Stomach (tissue), 4 donors: Measurements from ENCODE around the gene DCHS2.

ENCODE experiments used
- POLR2A ChIP-seq, 4 donors: fragments of 450-650 bp; IDR thresholded peaks; one replicate each; pipeline ENCODE4 v1.6.1; 2016; ENCODE audit warnings: antibody characterized with exemption in 4 of 4, control low read depth in 2 of 4, mild to moderate bottlenecking in 1 of 4, moderate library complexity in 1 of 4
- POLR2AphosphoS5 ChIP-seq, 3 donors: sonication (generic); formaldehyde crosslinking; IDR thresholded peaks; one replicate each; pipeline ENCODE4 v1.6.1; 2016; ENCODE audit warnings: antibody characterized with exemption in 3 of 3
- TF ChIP-seq, protein P1 (sequence below), 7 experiments: fragments of 450-650 bp in 4 of 7; fragments of 200-600 bp in 3 of 7; sonication (generic) in 3 of 7; IDR thresholded peaks; one replicate each; pipeline ENCODE4 v1.5.1; 2016 to 2019; ENCODE audit warnings: antibody characterized with exemption in 7 of 7, control low read depth in 2 of 7, mild to moderate bottlenecking in 1 of 7

GRCh38 chr4:154307451-154307850 is 184.1 kb downstream of the DCHS2 start:
- TF ChIP-seq, protein P1, sequence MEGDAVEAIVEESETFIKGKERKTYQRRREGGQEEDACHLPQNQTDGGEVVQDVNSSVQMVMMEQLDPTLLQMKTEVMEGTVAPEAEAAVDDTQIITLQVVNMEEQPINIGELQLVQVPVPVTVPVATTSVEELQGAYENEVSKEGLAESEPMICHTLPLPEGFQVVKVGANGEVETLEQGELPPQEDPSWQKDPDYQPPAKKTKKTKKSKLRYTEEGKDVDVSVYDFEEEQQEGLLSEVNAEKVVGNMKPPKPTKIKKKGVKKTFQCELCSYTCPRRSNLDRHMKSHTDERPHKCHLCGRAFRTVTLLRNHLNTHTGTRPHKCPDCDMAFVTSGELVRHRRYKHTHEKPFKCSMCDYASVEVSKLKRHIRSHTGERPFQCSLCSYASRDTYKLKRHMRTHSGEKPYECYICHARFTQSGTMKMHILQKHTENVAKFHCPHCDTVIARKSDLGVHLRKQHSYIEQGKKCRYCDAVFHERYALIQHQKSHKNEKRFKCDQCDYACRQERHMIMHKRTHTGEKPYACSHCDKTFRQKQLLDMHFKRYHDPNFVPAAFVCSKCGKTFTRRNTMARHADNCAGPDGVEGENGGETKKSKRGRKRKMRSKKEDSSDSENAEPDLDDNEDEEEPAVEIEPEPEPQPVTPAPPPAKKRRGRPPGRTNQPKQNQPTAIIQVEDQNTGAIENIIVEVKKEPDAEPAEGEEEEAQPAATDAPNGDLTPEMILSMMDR (IDR thresholded peaks at IDR 0.05), result no peak
- TF ChIP-seq POLR2A (IDR thresholded peaks at IDR 0.05) (no peak), POLR2AphosphoS5 (IDR thresholded peaks at IDR 0.05) (no peak)
